HepG2 (cell line): ENCODE data around the gene SGSM1. TPM values are rescaled to one million over a fixed set of nuclear protein-coding genes. Genes with fewer than 3 reads are reported as not detected.

Source experiments
- AGO1 ChIP-seq: fragments of 200-400 bp; formaldehyde crosslinking; IDR thresholded peaks from 2 replicates; pipeline ENCODE4 v1.6.1; 2017; ENCODE audit warnings: mild to moderate bottlenecking, low read depth, low read length, moderate library complexity; ENCODE audit not compliant: poor library complexity, severe bottlenecking
- CSRNP1 ChIP-seq: sonication (generic); formaldehyde crosslinking; IDR thresholded peaks from 2 replicates; pipeline ENCODE4 v1.8.1; 2023; ENCODE audit warnings: mild to moderate bottlenecking, missing genetic modification reagents
- HNF1A ChIP-seq, 2 experiments: sonication (generic) in 1 of 2; formaldehyde crosslinking in 1 of 2; IDR thresholded peaks; 2 replicates each; pipeline versions ENCODE4 v1.4.0 to v1.6.1; 2016 to 2020; ENCODE audit warnings: borderline replicate concordance in 1 of 2, low read depth in 1 of 2, mild to moderate bottlenecking in 1 of 2, missing genetic modification reagents in 1 of 2
- HOMEZ ChIP-seq: IDR thresholded peaks from 2 replicates; pipeline ENCODE4 v1.6.1; 2016; ENCODE audit warnings: low read depth
- RFX3 ChIP-seq: IDR thresholded peaks from 2 replicates; pipeline ENCODE4 v1.6.1; 2016; ENCODE audit warnings: missing biosample characterization, missing genetic modification reagents
- YY1 ChIP-seq: IDR thresholded peaks from 2 replicates; pipeline ENCODE4 v1.6.1; 2011; ENCODE audit warnings: low read length, low read depth, moderate library complexity, mild to moderate bottlenecking; ENCODE audit not compliant: insufficient read depth, insufficient replicate concordance
- ZEB1 ChIP-seq: IDR thresholded peaks from 2 replicates; pipeline ENCODE4 v1.6.1; 2012; ENCODE audit warnings: mild to moderate bottlenecking, low read depth, inconsistent platforms; ENCODE audit not compliant: insufficient replicate concordance
- ZNF280B ChIP-seq: sonication (generic); formaldehyde crosslinking; IDR thresholded peaks from 2 replicates; pipeline ENCODE4 v1.5.0; 2020; ENCODE audit warnings: missing genetic modification reagents, mild to moderate bottlenecking, borderline replicate concordance
- ZNF564 ChIP-seq: sonication (generic); formaldehyde crosslinking; IDR thresholded peaks from 2 replicates; pipeline ENCODE4 v1.8.1; 2023; ENCODE audit warnings: mild to moderate bottlenecking, missing genetic modification reagents
- ZNF605 ChIP-seq: sonication (generic); formaldehyde crosslinking; IDR thresholded peaks from 2 replicates; pipeline ENCODE4 v1.8.0; 2022; ENCODE audit warnings: mild to moderate bottlenecking, missing genetic modification reagents
- ZNF639 ChIP-seq: conservative IDR thresholded peaks from 2 replicates; pipeline ENCODE4 v1.6.1; 2018; ENCODE audit warnings: missing genetic modification reagents
- ZNF713 ChIP-seq: sonication (generic); formaldehyde crosslinking; IDR thresholded peaks from 2 replicates; pipeline ENCODE4 v1.4.0; 2020; ENCODE audit warnings: mild to moderate bottlenecking, missing genetic modification reagents
- ZNF772 ChIP-seq: sonication (generic); formaldehyde crosslinking; IDR thresholded peaks from 2 replicates; pipeline ENCODE4 v1.5.0; 2020; ENCODE audit warnings: mild to moderate bottlenecking, missing genetic modification reagents
- ZSCAN5A ChIP-seq: sonication (generic); formaldehyde crosslinking; IDR thresholded peaks from 2 replicates; pipeline ENCODE4 v1.8.0; 2022; ENCODE audit warnings: mild to moderate bottlenecking, missing genetic modification reagents, borderline replicate concordance
- polyA plus RNA-seq, 8 experiments: library from polyadenylated mRNA; depleted of rRNA in 3 of 8; stranded (reverse) in 7 of 8; unstranded in 1 of 8; fragments of >200 nt; fragmentation: Illumina TruSeq in 4 of 8; extraction: Trizol in 4 of 8; gene quantifications; 2 replicates each; pipeline versions ENCODE4 v1.2.1 to v1.2.3, GENCODE V29; 2011 to 2016; ENCODE audit warnings: low read depth in 4 of 8, missing spikeins in 1 of 8, mixed read lengths in 1 of 8; ENCODE audit not compliant: insufficient read depth in 1 of 8
- total RNA-seq, 5 experiments: library from RNA; depleted of rRNA; stranded (reverse); fragments of >200 nt; fragmentation: Illumina TruSeq; extraction: Trizol; gene quantifications; 2 replicates each; pipeline ENCODE4 v1.2.3, GENCODE V29; 2016; ENCODE audit warnings: low read depth in 1 of 5

SGSM1 gene
- total and polyA plus RNA-seq, 2 of the 13 experiments (the other 11 are each of a cell fraction or from before 2014, with no cell fraction given): 0.07 TPM; not detected in 1

GRCh38 chr22:24952837-24953383, 146.9 kb downstream of the SGSM1 start (continued):
- TF ChIP-seq HNF1A (IDR thresholded peaks at IDR 0.05; ENCODE audit: low read depth): no peak
- TF ChIP-seq HNF1A (CRISPR knock-in tag; IDR thresholded peaks at IDR 0.05; ENCODE audit: borderline replicate concordance): no peak
- TF ChIP-seq ZNF605 (CRISPR knock-in tag): peak; percentile 40; the same call in 1 of the 2 replicates
- TF ChIP-seq RFX3 (CRISPR knock-in tag): no peak
- no peak for TF ChIP-seq YY1
- no peak for TF ChIP-seq ZNF713 (CRISPR knock-in tag)
- TF ChIP-seq CSRNP1: 0 out of 2 replicates have a peak, but pooled peaks have one; percentile 23
- TF ChIP-seq ZSCAN5A (CRISPR knock-in tag): 0 out of 2 replicates have a peak, but pooled peaks have one; percentile 37
- no peak for TF ChIP-seq ZEB1
- 0 out of 2 replicates have a peak, but pooled peaks have one; percentile 12 for TF ChIP-seq ZNF639 (CRISPR knock-in tag)
- TF ChIP-seq AGO1: peak; percentile 39
- TF ChIP-seq ZNF772 (CRISPR knock-in tag): peak; percentile 68; the same call in 1 of the 2 replicates
- TF ChIP-seq ZNF564: peak; percentile 93
- TF ChIP-seq HOMEZ (CRISPR knock-in tag): no peak
- TF ChIP-seq ZNF280B (CRISPR knock-in tag): 0 out of 2 replicates have a peak, but pooled peaks have one; percentile 4
